ENCODE data around the gene SYP.
"Not testable (repeated sequence)": the region's sequence is repeated elsewhere in the genome, so short reads cannot be mapped to it uniquely, and the experiment has no call there.

The SYP gene

DNA sequence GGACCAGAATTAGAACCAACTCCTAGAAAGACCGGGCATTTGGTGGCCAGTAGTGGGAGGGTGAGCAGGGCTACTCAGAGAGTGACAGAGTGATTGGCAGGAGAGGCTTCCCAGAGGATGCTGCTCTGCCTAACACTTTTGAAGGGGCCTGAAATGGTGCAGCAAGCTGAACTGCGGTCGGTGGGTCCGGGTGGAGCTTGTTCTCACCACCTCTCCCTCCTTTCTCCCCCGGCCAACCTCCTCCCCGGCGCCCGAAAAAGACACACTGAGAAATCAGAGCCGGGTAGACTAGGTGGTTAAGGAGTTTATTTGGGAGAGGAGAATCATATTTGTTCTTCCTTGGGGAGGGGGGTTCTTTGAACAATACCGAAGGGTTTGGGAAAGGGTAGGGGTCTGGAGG lies 12.5 kb downstream of the SYP start:
- DNase-seq = no peak

DNA sequence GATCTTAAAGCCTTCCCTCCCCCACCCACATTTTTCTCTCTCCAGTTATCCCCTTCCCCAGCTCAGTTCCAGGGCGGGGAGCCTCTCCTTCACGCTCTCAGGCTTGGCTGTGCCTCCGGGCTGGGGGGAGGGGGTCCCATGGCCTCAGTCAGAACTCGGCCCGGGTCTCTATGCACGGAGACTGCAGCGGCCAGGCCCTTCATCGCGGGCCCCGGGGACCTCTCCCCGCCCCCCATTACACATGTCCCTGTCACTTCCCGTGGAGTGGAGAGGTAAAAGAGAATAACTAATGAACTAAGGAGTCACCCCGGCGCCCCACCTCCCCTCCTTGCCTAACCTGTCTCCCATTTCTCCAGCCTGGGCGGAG lies 13.0 kb downstream of the SYP start:
- DNase-seq = no peak

DNA sequence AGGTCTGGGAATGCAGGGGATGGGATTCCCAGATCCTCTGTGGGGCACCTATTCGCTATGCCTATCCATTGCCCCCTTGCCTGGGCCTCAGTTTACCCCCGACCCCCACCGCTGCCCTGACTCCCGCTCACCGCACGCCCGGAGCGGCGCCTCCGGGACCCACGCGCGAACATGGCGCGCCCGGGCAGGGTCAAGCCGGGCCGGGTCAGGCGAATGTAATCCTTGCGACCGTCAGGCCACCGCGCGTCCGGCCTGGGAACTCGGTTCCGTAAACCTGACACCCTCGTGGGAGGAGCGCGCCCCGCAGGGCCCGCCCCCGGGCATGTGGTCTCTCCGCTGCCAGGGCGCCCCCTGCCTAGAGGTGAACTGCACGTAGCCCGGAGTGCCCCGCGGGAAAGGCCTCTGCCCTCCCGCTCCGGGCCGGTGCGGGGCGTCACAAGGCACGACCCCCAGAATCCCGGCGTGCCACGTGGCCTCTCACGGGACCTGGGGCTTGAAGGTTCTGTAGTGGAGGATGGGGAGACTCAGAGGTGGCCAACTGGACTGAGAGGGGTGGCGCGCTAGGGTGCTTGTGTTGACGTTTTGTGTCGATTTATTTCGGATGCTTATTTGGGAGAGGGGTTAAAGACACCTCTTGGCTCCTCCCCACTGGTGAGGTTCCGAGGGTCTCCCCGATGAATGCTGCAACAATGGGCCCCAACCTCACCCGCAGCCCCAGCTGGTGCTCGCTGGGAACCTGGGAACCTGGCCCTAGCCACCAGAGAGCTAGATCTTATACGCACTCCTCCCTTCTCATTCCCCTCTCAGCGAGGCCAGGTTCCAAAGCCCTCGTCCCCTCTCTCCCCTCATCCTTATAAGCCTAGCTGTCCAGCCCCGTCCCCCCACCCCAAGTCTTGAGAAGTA lies 13.6 kb downstream of the SYP start, which contains the start of gene PRICKLE3:
Gene PRICKLE3 (minus strand): TSS at position 249 of the 903 bp plus-strand sequence. CDS start 76 bp downstream, at position 173.
- DNase-seq = peak; percentile 75

DNA sequence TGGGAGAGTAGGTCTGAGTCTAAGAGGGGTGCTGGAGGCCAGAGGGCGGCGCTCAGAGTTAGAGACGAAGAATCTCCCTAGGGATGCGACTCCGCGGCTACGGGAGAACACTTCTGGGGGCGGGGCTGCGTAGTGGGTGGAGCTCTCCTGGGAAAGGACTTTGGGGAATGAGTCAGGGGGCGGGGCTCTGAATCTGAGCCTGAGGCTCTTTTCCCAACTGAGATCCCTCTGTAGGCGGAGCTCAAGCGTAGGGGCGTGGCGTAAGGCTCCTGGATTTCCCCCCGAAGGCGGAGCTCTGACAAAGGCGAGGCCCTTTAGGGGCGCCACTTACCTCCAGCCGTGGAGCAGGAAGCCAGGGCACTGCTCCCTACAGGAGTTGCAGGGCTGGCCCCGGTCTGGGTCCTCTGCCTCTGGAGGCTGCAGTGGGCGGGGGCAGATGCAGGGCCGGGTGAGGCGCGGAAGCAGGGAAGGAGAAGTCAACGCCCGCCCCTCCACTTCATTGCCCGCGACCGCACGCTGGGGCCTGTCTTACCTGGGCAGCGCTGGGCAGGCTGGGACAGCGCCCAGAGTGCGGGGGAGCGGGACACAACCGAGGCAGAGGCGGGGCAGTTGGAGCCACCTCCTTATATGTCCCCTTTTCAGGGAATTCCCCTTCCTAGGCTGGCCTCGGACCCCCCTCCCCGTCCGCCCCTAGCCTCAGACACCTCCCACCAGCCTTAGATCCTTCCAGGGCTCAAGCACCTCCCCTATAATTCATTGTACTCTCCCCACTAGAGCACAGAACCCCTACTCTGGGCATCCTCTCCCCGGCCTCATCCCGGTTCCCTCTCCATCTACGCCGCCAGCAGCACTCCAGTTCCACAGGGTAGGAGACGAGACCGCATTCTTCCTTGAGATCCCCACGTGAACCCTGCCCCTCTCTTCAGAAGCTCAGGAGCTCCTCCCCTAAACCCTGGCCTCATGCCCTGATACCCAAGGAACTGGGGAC lies 15.4 kb downstream of the SYP start:
- DNase-seq = no peak

DNA sequence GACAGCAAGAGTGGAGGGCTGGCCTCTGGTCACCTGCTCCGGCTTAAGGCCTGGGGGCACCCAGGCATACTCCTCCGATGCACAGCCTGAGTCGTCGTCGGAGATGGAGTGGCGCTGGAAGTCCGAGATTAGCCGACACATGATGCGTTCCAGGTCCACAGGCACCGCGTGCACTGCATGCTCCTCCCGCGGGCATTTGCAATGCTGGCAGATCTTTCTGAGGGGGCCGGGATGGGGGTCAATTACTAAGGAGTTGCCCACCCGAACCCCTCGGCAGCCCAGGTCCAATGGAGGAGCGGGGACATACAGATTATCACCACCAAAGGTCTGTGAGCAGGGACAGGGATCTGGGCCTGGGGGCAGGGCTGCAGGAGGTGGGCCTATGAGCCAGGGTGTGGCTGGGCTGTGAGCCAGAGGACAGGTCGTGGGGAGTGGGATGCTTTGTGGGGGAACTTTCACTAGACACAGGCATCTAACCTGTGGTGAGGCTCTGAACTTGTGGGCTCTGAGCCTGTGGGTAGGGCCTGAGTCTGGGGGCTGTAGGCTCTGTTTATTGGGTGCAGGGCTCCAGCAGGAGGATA lies 16.2 kb downstream of the SYP start:
- DNase-seq = no peak

DNA sequence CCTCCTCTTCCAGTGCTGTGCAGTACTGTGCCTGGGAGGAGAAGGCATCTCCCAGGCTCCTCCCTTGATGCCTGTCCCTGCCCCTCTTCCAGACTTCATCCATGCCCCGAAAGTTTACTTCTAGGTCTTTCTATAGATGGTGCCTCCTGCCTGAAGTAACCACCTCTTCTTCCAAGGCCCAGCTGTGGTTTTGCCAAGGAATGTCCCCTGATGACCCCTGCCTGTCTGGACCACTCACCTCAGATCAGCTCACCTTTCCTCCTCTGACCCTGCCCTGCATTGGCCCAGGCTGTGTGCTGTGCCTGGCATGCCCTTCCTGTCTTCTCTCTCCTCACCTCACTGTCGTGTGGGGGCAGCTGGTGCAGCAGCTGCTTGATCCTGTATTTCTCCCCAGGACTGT lies 20.6 kb downstream of the SYP start:
- no peak for DNase-seq

DNA sequence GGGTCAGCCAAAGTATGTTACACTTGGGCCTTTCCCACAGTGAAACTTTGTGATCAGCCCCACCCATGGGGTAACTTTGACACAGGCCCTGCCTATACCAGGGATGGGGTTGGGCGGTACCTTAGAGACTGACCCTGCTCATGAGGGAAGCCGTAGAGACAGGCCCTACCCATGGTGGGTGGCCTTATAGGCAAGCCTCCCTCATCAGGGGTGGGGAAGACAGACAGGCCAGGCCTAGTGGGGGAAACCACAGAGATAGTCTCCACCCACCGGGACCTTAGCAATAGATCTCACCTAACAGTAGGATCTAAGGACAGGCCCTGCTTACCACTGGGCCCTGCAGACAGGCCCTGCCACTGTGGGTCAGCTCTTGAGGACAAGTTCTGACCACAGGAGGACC lies 21.5 kb downstream of the SYP start:
- no peak for DNase-seq

DNA sequence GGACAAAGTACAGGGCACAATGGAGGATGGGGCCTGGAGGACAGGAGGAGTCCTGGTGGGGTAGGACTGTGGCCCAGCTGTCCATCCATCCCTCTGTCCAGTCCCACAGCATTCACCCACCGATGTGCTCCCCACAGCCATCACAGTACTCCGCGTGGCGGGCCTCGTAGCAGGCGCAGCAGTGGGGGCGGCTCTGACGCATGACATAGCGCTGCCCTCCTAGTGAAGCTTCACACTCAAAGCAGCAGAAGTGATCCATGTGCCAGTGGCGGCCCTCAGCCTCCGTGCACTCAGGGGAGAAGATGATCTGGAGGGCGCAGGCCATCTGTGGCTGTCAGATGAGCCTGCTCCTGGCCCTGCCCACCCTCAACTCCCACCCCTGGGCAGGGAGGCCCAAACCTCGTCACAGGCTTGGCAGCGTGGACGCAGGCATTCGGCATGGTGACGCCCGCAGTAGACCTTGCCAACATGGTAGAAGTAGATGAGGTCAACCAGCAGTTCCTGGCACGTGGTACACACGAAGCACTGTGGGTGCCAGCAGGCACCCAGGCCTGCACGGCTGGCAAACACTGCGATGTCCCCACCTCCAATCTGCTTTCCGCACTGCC lies 22.0 kb downstream of the SYP start:
- DNase-seq = no peak

DNA sequence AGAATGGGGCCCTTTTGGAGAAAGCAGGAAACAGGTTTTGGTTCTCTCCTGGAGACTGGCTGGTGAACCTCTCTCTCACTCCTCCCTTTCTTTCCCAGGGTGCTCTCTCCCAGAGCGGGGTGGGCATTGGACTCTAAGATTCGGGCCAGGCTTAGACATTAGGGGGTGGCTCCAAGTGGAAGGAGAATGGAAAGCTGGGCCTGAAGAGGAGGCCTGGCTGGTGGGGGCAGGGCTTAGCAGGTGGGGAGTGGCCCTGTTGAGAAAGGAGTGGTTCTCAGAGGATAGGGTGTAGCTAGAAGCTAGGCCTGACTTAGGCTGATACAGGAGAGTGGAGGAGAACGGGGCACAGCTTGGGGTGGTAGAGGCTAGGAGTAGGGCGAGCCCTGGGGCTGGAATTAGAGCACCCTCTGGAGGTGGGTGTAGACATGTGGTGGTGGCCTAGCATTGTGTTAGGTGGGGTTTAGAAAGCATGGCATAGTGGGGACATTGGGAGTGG lies 22.6 kb downstream of the SYP start:
- DNase-seq = no peak

DNA sequence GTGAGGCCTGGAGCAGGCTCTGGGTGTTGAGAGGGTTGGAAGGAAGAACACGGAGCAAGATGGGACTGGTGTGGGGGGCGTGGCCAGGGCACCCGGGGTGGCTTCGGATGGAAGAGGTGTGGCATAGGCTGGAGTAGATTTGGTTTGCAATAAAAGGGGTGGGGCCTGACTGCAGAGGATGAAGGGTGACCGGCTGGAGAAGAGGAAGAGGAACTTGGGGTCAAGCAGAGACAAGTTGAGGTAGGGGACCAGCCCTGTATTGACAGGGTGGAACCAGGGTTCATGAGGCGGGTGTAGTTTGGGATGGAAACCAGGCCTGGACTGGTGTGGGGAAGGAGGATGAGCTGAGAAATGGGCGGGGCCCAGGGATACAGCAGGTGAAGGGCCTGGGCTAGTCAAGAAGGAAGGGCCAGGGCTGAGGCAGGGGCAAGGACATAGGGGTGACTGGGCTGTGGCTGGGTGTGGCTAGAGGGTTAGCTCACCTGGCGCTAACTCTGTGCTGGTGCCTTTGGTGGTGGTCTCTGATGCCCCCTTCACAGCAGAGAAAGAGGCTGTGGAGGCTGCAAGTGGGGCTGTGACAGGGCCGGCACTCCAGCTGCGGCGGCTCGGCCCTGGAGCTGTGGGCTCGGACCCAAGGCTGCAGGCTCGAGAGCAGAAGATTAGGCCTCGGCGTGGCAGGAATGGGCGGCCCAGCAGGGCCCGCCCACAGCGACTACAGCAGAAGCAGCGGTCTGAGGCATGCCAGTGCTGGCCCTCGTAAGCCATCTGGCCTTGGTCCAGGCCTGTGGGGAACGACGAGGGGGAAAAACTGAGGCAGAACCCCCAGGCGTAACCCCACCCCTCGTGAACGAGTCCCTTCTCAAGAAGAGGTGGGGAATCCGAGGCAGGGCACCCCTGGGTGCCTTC lies 23.3 kb downstream of the SYP start:
- no peak for DNase-seq

DNA sequence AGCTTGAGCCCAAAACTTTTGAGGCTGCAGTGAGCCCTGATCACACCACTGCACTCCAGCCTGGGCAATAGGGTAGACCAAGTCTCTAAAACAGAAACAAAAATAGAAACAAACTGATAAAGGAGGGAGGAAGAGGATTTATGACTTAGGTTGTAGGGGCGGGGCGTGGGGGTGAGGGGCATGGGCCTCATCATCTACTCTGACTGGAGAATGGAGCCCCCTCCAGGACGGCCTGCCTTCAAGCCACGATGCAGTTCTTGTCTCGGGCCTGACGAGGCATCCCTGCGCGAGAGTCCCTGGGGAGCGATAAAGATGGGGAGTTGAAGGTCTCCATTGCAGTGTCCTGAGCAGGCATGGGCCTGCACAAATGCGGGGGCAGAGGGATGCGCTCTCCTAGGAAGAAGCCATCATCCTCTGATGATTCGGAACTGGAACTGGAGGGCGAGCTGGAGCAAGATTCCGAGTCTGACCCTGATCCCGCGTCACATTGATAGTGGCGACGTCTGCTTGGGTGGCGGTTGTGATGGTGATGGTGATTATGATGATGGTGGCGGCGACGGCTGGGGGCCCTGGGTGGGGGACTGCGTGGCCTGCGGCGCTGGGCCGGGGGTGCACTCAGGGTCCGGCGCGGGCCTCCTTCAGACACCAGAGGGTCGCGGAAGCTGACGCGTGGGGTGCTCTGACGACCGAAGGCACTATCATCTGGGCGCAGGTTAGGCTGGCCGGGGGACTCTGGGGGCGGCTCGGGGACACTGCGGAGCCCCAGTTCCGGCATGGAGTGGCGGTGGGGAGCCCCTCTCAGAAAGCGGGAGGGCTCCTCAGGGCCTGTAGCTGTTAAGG lies 24.3 kb downstream of the SYP start:
- DNase-seq = no peak

DNA sequence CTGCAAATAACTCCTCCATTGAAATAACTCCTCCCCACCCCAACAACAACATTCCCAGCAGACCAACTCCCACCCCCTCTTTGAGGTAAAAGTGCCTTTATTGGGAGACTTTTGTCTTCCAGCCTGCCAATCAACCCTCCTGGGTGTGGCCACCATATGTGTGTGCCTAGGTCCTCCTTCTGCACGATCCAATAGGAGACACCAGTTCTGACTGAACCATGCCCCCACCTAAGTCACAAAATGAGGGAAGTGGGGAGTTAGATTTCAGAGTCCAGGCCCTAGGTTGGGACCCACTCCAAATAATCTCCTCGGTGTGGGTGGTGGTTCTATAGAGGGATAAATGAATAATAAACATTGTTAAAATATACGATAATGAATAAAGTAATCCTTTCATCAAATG lies 25.3 kb downstream of the SYP start:
- no peak for DNase-seq

DNA sequence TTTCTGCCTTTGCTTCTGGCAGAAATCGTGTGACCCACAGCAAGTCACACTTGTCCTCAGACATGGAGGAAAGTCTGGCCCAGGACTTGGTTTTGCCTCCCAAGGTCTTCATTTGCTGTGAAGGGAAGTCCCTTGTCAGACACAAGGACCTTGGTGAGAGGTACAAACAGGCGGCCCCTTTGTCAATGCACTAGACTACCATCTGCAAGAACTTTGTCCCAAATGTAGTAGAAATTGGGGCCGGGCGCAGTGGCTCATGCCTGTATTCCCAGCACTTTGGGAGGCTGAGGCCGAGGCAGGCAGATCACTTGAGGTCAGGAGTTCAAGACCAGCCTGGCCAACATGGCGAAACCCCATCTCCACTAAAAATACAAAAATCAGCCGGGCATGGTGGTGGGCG lies 26.4 kb downstream of the SYP start:
- DNase-seq = not testable (repeated sequence)

DNA sequence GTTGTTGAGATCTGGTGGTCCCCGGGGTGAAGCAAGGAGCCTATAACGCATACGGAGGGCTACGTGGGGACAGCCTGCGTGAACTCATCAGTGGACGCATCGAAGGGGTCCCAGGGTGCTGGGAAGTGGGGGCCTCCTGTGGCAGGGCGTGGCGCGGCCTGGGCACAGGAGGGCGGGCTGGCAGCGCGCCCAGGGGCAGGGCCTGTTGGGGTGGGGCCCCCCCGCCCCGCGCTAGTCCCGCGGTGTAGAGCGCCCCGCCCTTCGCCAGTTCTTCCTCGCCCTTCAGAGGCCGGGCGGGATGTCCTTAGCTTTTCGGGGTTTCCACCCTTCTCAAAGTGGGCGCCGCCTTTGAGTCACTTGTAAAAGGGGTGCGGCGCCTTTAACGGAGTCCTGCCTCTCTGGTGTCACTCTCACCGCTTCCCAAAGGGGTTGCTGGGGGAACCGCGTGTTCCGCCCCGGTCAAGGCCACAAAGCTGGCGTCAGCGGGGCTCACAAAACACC lies 27.7 kb downstream of the SYP start:
- peak; percentile 67 for DNase-seq

DNA sequence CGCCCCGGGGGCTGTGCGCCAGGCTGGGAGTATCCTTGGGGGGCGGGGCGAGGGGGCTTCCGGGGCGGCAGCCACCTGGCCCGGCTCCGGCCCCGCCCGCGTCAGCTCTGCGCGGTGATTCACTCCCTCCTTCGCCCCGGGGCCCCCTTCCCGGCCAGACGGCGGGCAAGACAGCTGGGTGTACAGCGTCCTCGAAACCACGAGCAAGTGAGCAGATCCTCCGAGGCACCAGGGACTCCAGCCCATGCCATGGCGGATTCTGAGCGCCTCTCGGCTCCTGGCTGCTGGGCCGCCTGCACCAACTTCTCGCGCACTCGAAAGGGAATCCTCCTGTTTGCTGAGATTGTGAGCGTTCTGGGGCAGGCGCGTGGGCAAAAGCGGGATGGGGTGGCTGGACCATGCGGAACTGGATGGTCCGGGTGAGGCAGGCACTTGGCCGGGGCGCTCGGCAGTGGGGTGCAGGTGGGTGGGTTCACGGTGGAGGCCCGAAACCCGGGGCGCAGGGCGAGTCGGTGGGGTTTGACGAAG lies 28.2 kb downstream of the SYP start, which contains the start of gene PLP2:
Gene PLP2 (plus strand): TSS at position 147 of the 528 bp plus-strand sequence. CDS start 103 bp downstream, at position 250.
- DNase-seq = peak; percentile 77

DNA sequence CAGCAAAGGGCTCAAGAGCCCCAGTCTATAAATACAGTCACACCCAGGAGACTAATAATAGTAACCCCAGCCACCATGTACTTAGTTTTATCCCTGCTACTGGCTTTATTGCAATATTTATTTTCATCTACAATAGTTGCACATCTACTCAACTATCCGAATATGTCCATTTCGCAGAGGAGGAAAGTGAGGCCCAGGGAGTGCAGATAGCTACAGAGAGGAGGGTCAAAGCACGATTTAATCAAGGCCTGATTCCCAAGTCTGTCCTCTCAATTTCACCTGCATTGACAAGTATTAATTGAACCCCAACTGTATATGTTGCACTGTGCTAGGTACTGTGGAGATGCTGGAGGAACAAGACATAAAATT lies 32.3 kb downstream of the SYP start:
- DNase-seq = no peak

DNA sequence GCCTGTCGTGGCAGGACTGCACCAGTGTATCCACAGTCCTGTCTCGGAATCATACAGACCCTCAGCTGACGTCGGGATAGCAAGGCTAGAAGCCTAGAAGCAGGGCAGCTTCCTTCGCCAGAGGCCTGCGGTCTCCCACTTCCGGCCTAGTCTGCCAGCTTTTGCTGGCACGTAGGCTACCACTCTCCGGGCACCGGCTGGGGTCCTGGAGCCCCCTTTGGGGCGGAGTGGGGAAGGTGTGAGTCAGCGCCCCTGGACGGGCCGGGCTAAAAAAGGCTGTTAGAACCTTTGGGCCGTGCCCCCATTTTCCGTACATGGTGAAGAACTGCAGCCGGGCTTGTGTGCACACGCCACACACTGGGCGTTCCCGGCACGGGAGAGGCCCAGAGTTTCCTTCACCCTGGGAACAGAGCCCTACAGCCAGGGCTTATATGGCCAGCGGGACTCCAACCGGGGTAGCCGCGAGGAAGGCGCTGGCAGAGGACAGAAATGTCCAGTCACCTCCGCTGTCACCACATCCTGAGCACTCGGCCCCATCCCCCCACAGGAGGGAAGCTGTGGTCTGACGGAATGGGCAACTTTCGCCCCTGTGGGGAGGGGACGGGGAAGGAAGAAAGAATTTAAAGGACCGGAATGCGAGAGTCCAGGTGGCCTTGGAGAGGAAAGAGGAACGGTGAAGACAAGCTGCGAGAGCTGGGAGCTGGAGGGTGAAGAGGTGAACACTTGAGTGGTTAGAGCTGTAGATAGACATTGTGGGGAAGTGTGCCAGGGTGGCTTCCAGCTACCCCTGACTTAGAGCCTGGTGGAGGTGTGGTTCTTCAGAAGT lies 32.9 kb downstream of the SYP start:
- DNase-seq = peak; percentile 64

DNA sequence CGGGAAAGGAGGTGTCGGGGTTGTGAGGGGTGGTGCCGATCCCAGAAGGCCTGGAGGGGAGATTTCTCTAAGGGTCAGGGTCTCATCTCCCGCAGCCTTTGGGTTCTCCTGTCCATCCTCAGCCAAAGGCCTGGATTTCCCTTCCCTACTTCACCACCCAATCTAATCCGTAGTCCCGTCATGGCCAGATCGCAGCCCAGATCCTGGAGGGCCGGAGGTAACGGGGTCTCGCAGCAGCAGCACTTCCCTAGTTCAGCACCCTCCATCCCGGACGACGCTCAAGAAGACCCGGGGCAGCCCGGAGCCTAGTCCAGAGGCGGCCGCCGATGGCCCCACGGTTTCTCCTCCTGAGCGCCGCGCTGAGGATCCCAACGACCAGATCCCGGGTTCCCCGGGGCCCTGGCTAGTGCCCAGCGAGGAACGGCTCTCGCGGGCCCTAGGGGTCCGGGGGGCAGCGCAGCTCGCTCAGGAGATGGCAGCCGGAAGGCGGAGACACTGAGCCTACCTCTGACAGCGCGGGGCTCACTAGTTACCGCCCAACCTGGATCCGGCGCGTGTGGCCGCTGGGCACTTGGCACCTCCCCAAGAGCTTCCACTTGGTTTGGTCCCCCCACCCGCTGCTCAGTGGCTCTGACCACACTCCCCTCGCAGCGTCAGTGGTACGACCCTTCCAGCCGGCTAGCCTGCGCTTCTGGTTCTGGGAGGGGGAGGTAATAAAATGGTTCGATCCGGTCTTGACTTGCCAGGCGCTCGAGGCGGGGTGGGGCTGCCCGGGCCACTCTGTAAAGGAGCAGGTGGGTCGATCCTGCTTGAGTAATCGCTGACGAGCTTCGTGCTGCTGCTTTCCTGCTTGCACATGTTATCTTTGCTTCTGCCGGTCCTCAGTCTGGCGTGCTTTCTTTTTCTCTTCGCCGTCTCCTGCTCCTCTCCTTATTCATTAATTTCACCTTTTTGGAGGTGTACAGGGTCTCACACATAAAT lies 33.8 kb downstream of the SYP start:
- peak; percentile 63 for DNase-seq

Data from activated CD8-positive, alpha-beta memory T cell treated with anti-CD3 and anti-CD28 coated beads, Interleukin-2, amount 50 U/mL, for 4 hours (primary cell).